ENCODE measurements around the gene IGSF22. TPM values are rescaled to one million over a fixed set of nuclear protein-coding genes. Genes with fewer than 3 reads are reported as not detected.

IGSF22 gene
- total RNA-seq, 1 experiment from 2014 or later = not detected

GRCh38 chr11:18723991-18724390 lies 2.0 kb downstream of the IGSF22 start:
- no peak for ATAC-seq
- Histone ChIP-seq H3K9me3 (ENCODE audit: control insufficient read depth in 1 of 2, insufficient read depth in 1 of 2, low read depth in 1 of 2, low read length in 2 of 2) (no peaks in the 10 kb centered on the region), H3K27me3 (ENCODE audit: insufficient read depth, low read length) (no peaks in the 10 kb centered on the region), H3K4me1 (ENCODE audit: control insufficient read depth in 1 of 2, insufficient read depth in 2 of 2, low read length in 2 of 2) (peaks cover 0 to 20% of the 10 kb centered on the region in 2 experiments; a peak in 2 of 4 replicates), H3K79me2 (ENCODE audit: insufficient read depth, low read length) (no peaks in the 10 kb centered on the region), H3K36me3 (ENCODE audit: control insufficient read depth in 1 of 2, insufficient read depth in 2 of 2, low read length in 2 of 2) (no peaks in the 10 kb centered on the region), H4K20me1 (ENCODE audit: insufficient read depth) (no peaks in the 10 kb centered on the region), H3K27ac (ENCODE audit: low read depth, low read length) (no peak overlapping the region), H3K9me2 (ENCODE audit: insufficient read depth) (no peaks in the 10 kb centered on the region), H3K4me2 (ENCODE audit: low read length) (no peak overlapping the region), H3K9ac (ENCODE audit: low read length) (no peak overlapping the region), H2AFZ (ENCODE audit: low read depth, low read length, poor library complexity, severe bottlenecking) (no peak overlapping the region), H3K4me3 (replicated peaks in 1 of 2; ENCODE audit: low read depth in 1 of 2, low read length in 2 of 2) (no peak overlapping the region)
- no TSS peak for BruUV-seq (replicated peaks)
- intact Hi-C loops (cut with micrococcal nuclease) = no loop called here
- POLR2A ChIA-PET = no interaction called here
- DNase-seq (ENCODE audit: low read depth, low spot score) = no peak
- RAD21 ChIA-PET (ENCODE audit: low non-redundant PET in 1 of 2, low total read pairs in 2 of 2, uncharacterized antibody in 2 of 2, unreplicated experiment in 2 of 2) = no interaction called here
- CTCF ChIA-PET = interaction anchor here (1.0 to 1.4 kb wide), 2 partner anchors 20 to 480 kb away, joined by 3 to 4 read pairs; no protein-coding TSS in a partner anchor
- TF ChIP-seq SIN3A (IDR thresholded peaks at IDR 0.05; ENCODE audit: low read depth) (no peak), SRF (IDR thresholded peaks at IDR 0.05; ENCODE audit: low read depth) (no peak), POLR2AphosphoS5 (IDR thresholded peaks at IDR 0.05; ENCODE audit: low read depth, low read length) (no peak), EGR1 (IDR thresholded peaks at IDR 0.05; ENCODE audit: low read depth) (no peak), ZFX (IDR thresholded peaks at IDR 0.05) (no peak), CTCF (IDR thresholded peaks at IDR 0.05 in 2 of 3, conservative IDR thresholded peaks at IDR 0.05 in 1 of 3; ENCODE audit: borderline replicate concordance in 1 of 3, insufficient read depth in 1 of 3, low read depth in 2 of 3, low read length in 2 of 3) (no peak), TCF7L2 (IDR thresholded peaks at IDR 0.05; ENCODE audit: borderline replicate concordance, extremely low read depth, insufficient read depth, insufficient read length) (no peak), CEBPB (IDR thresholded peaks at IDR 0.05; ENCODE audit: low read depth) (no peak), RAD21 (IDR thresholded peaks at IDR 0.05; ENCODE audit: low read depth) (no peak), ZBTB33 (IDR thresholded peaks at IDR 0.05; ENCODE audit: extremely low read depth, insufficient replicate concordance, low read length) (no peak), FOSL1 (IDR thresholded peaks at IDR 0.05; ENCODE audit: low read depth) (no peak), MAX (IDR thresholded peaks at IDR 0.05) (no peak), EZH2 (IDR thresholded peaks at IDR 0.05) (no peak), EZH2phosphoT487 (IDR thresholded peaks at IDR 0.05; ENCODE audit: borderline replicate concordance) (no peak), SP1 (IDR thresholded peaks at IDR 0.05; ENCODE audit: low read depth) (no peak), ELF1 (IDR thresholded peaks at IDR 0.05; ENCODE audit: borderline replicate concordance, low read depth) (no peak), ZNF274 (IDR thresholded peaks at IDR 0.05; ENCODE audit: low read depth, low read length) (no peak), REST (IDR thresholded peaks at IDR 0.05; ENCODE audit: low read depth) (no peak)

All from HCT116 (cell line).